Measurements from ENCODE around the gene ZSCAN9.

Gene ZSCAN9

DNA sequence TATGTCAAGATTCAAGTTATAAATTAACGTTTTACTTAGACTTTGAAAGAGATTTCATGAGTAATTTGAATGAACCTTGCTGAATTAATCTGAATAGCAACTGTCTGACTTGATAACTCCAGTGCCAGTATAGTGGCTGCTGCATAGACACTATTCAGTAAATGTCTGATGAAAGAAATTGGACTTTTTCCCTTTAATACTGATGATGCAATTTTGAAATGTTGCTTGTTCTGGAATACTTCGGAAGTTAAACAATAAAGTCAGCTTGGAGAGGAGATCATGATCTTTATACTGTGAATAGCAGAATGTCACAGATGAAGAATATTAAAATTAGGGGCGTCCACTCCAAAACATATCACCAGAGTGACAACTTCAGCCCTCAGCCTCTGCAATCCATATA is 52.7 kb downstream of the ZSCAN9 start:
- no peak for TF ChIP-seq CREB1 (IDR thresholded peaks at IDR 0.05; ENCODE audit: low read depth)
- TF ChIP-seq EGR1 (IDR thresholded peaks at IDR 0.05): no peak
- TF ChIP-seq, protein P1, sequence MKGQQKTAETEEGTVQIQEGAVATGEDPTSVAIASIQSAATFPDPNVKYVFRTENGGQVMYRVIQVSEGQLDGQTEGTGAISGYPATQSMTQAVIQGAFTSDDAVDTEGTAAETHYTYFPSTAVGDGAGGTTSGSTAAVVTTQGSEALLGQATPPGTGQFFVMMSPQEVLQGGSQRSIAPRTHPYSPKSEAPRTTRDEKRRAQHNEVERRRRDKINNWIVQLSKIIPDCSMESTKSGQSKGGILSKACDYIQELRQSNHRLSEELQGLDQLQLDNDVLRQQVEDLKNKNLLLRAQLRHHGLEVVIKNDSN (IDR thresholded peaks at IDR 0.05): no peak
- no peak for TF ChIP-seq NFIC (IDR thresholded peaks at IDR 0.05)
- no peak for TF ChIP-seq YY1 (IDR thresholded peaks at IDR 0.05; ENCODE audit: low read depth)
- no peak for TF ChIP-seq RAD21 (IDR thresholded peaks at IDR 0.05; ENCODE audit: low read depth)
- TF ChIP-seq, protein P2, sequence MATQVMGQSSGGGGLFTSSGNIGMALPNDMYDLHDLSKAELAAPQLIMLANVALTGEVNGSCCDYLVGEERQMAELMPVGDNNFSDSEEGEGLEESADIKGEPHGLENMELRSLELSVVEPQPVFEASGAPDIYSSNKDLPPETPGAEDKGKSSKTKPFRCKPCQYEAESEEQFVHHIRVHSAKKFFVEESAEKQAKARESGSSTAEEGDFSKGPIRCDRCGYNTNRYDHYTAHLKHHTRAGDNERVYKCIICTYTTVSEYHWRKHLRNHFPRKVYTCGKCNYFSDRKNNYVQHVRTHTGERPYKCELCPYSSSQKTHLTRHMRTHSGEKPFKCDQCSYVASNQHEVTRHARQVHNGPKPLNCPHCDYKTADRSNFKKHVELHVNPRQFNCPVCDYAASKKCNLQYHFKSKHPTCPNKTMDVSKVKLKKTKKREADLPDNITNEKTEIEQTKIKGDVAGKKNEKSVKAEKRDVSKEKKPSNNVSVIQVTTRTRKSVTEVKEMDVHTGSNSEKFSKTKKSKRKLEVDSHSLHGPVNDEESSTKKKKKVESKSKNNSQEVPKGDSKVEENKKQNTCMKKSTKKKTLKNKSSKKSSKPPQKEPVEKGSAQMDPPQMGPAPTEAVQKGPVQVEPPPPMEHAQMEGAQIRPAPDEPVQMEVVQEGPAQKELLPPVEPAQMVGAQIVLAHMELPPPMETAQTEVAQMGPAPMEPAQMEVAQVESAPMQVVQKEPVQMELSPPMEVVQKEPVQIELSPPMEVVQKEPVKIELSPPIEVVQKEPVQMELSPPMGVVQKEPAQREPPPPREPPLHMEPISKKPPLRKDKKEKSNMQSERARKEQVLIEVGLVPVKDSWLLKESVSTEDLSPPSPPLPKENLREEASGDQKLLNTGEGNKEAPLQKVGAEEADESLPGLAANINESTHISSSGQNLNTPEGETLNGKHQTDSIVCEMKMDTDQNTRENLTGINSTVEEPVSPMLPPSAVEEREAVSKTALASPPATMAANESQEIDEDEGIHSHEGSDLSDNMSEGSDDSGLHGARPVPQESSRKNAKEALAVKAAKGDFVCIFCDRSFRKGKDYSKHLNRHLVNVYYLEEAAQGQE (IDR thresholded peaks at IDR 0.05; ENCODE audit: low read depth): no peak
- no peak for TF ChIP-seq CEBPB (IDR thresholded peaks at IDR 0.05)
- no peak for TF ChIP-seq TEAD4 (IDR thresholded peaks at IDR 0.05)
- TF ChIP-seq TAF1 (IDR thresholded peaks at IDR 0.05; ENCODE audit: low read depth): no peak
- TF ChIP-seq MAX (IDR thresholded peaks at IDR 0.05): no peak

DNA sequence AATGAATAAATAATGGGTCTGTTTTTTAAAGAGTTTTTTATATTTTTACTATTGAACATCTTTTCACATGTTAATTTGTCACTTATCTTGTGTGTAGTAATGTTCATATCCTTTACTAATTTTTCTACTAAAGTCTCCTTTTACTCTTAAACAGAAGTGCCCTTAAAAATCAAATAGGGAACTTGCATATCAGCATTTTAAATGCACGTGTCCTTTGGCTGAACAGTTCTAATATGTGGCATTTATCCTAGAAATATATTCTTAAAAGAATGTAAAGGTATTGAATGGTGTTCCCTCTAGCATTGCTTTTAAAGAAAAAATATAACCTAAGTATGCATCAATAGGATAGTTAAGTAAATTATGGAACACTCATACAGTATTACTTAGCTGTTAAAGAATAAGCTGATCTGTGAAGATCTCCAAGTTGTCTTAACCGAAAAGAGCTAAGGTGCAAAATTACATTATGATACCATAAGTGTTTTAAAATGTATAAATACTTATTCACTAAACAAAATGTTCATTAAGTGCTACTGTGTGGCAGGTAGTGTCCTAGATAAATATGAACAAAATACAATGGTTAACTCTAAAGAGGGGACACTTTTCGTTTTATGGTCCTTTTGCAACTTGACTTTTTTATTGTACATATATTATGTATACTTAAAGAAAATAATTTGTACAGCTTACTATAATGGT is 55.7 kb downstream of the ZSCAN9 start:
- TF ChIP-seq TCF12 (IDR thresholded peaks at IDR 0.05; ENCODE audit: low read depth) (no peak), TAF1 (IDR thresholded peaks at IDR 0.05; ENCODE audit: low read depth) (no peak)

DNA sequence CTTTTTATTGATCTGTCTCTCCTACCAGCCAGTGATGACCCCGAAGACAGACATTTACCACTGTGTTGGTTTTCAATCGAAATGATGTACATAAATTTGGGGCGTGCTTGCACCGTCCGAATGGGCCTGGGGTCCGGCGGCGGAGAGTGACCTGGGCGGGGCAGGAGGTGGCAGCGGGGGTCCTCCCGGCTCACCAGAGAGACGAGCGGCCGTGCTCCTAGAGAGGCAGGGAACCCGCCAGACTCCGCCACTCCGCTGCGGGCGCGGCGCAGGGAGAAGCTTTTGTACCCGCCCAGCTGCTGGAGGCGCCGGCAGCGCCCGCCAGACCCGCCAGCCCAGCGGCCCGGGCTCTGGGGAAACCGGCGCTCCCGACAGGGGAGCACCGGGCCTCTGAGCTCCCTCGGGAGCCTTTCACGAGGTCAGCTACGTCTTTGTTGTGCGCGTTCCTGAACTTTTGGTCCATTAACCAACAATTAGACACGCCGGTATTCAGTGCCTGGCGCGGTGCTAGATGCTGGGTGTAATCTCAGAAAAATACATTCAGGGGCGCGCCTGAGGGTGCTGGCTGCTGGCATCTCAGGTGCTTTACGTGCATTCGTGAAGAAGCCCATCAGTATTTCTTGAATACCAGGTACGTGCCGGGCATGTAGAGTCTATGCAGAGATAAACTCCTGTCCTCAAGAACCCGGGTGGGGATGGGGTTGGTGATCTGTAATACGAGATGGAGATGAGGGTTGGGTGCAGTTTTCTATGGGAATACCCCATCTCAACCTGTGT is 56.4 kb downstream of the ZSCAN9 start, which contains the start of gene PGBD1:
Gene PGBD1 (plus strand): TSS at position 285 of the 777 bp plus-strand sequence. CDS start 2,242 bp downstream, outside the sequence.
- no peak for TF ChIP-seq NFIC (IDR thresholded peaks at IDR 0.05)
- TF ChIP-seq EGR1 (IDR thresholded peaks at IDR 0.05): no peak
- TF ChIP-seq MAX (IDR thresholded peaks at IDR 0.05): peak; percentile 24; the same call in 1 of the 2 replicates
- no peak for TF ChIP-seq EP300 (IDR thresholded peaks at IDR 0.05; ENCODE audit: borderline replicate concordance)
- no peak for TF ChIP-seq CEBPB (IDR thresholded peaks at IDR 0.05)
- TF ChIP-seq ZBTB7A (IDR thresholded peaks at IDR 0.05; ENCODE audit: low read depth): no peak; the same call in 1 of the 2 replicates
- TF ChIP-seq YY1 (IDR thresholded peaks at IDR 0.05; ENCODE audit: low read depth): no peak
- TF ChIP-seq RAD21 (IDR thresholded peaks at IDR 0.05; ENCODE audit: low read depth): no peak; the same call in 1 of the 2 replicates
- TF ChIP-seq TAF1 (IDR thresholded peaks at IDR 0.05; ENCODE audit: low read depth): peak; percentile 84
- TF ChIP-seq, protein P1 (IDR thresholded peaks at IDR 0.05): no peak
- TF ChIP-seq, protein P2 (IDR thresholded peaks at IDR 0.05; ENCODE audit: low read depth): no peak
- TF ChIP-seq TCF12 (IDR thresholded peaks at IDR 0.05; ENCODE audit: low read depth): peak; percentile 43; the same call in 1 of the 2 replicates
- TF ChIP-seq TEAD4 (IDR thresholded peaks at IDR 0.05): 0 out of 2 replicates have a peak, but pooled peaks have one; percentile 3
- no peak for TF ChIP-seq CREB1 (IDR thresholded peaks at IDR 0.05; ENCODE audit: low read depth)
- no peak for TF ChIP-seq FOXM1 (IDR thresholded peaks at IDR 0.05; ENCODE audit: borderline replicate concordance, low read depth)

- TF ChIP-seq YY1 (IDR thresholded peaks at IDR 0.05; ENCODE audit: low read depth): 0 out of 2 replicates have a peak, but pooled peaks have one; percentile 43
- TF ChIP-seq MAX (IDR thresholded peaks at IDR 0.05): no peak
- 0 out of 2 replicates have a peak, but pooled peaks have one; percentile 29 for TF ChIP-seq NFIC (IDR thresholded peaks at IDR 0.05)
- no peak for TF ChIP-seq TEAD4 (IDR thresholded peaks at IDR 0.05)
Measured at GRCh38 chr6:28282926-28283325, 57.9 kb downstream of the ZSCAN9 start.

Data from Ishikawa (cell line).